Right lobe of liver (tissue), 6 donors: ENCODE measurements around the gene VAMP8. TPM values are rescaled to one million over a fixed set of nuclear protein-coding genes. Genes with fewer than 3 reads are reported as not detected.

Source experiments
- ATAC-seq, 4 donors: fragments of 200-7000 bp; cut with Tn5 transposase; one replicate each; pipeline ENCODE4 v1.9.1; 2020; ENCODE audit warnings: mild to moderate bottlenecking in 4 of 4, moderate library complexity in 4 of 4
- DNase-seq, 3 donors: peaks; one replicate each; pipeline ENCODE4 v3.0.0-alpha.2; 2020
- H3K27ac ChIP-seq, 3 donors: fragments of 200-600 bp; one replicate each; pipeline ENCODE4 v1.8.0; 2022
- H3K27me3 ChIP-seq, 2 donors: fragments of 200-600 bp; one replicate each; pipeline ENCODE4 v1.8.0; 2022
- H3K36me3 ChIP-seq, 4 donors: fragments of 200-600 bp; sonication (generic) in 1 of 4; one replicate each; pipeline versions ENCODE4 v1.5.1 to v1.8.0; 2017 to 2022; ENCODE audit warnings: control low read depth in 1 of 4
- H3K4me1 ChIP-seq, 4 donors: fragments of 200-600 bp; sonication (generic) in 1 of 4; one replicate each; pipeline versions ENCODE4 v1.5.1 to v1.8.0; 2017 to 2022; ENCODE audit warnings: control low read depth in 1 of 4
- H3K4me3 ChIP-seq, 3 donors: fragments of 200-600 bp; one replicate each; pipeline ENCODE4 v1.8.0; 2022
- H3K9me3 ChIP-seq, 4 donors: fragments of 200-600 bp; sonication (generic) in 1 of 4; one replicate each; pipeline versions ENCODE4 v1.5.1 to v1.8.0; 2017 to 2022; ENCODE audit warnings: control low read depth in 1 of 4
- POLR2A ChIP-seq: fragments of 450-650 bp; IDR thresholded peaks from one replicate; pipeline ENCODE4 v1.6.1; 2017; ENCODE audit warnings: antibody characterized with exemption, mild to moderate bottlenecking
- WGBS: methylation state at CpG from one replicate; pipeline ENCODE4 v1.1.6; 2018; ENCODE audit warnings: low coverage, low lambda C conversion rate; ENCODE audit not compliant: insufficient coverage; ENCODE audit errors: missing lambda C conversion rate; 5-methylcytosine and 5-hydroxymethylcytosine counted together
- intact Hi-C, 2 donors: fragments of 100-400 bp; cut with DNase I; formaldehyde crosslinking; loops; one replicate each; pipeline versions ENCODE4 v1.11.2 to v1.14.1; 2022
- total RNA-seq, 6 experiments: library from RNA; depleted of rRNA in 2 of 6; stranded (reverse); fragments of >200 nt in 2 of 6; fragmentation: NEBNext Ultra II Directional in 3 of 6; extraction: Animal tissue kit (Norgen Biotek cat#: 25700) in 3 of 6; gene quantifications; one replicate each; pipeline versions ENCODE4 v1.1.0 to v1.2.4, GENCODE V29; 2016 to 2023
- TF ChIP-seq, protein P1 (sequence below), 4 donors: fragments of 200-600 bp in 3 of 4; fragments of 450-650 bp in 1 of 4; IDR thresholded peaks; one replicate each; pipeline versions ENCODE4 v1.5.1 to v1.8.0; 2016 to 2022; ENCODE audit warnings: antibody characterized with exemption in 4 of 4, mild to moderate bottlenecking in 2 of 4
- donor health status: DM: no; HTN: yes; CAD: no.
- donor health status: DM: no; HTN: no; CAD: no.
- donor health status: DM: no; HTN: no; CAD: no.
- donor health status: DM: no; HTN: yes; CAD: no.
- donor health status: DM: no; HTN: yes; CAD: no.

VAMP8 gene
- total RNA-seq, 6 experiments from 2014 or later: 59.5 to 107 (median 74.5) TPM

DNA sequence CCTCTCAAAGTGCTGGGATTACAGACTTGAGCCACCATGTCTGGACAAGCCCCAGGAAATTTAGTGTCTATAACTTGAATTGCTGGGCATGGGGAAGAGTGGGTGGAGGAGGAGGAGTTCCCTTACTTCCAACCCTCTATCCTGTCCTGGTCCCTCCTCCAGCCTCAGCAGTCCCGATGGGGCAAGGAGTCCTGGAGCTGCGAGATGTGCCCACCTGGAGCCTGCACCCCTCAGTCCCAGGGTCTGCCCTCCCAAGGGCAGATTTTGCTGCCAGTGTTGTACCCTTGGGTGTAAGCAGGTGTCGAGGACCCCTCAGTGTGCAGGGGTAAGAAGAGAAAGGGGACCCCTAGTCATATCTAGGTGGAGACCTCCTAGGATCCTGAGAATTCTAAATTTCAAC is 2.8 kb downstream of the VAMP8 start:
- Histone ChIP-seq H3K9me3 (no peaks in the 10 kb centered on the region), H3K4me1 (peaks cover under 1 to 28% (median 5%) of the 10 kb centered on the region in 4 donors), H3K4me3 (peak overlapping the region in 1 of 3 donors; percentile 2), H3K27me3 (no peaks in the 10 kb centered on the region), H3K36me3 (no peaks in the 10 kb centered on the region), H3K27ac (peak overlapping the region in 2 of 3 donors; percentile 22 to 79)
- 71% methylated on average over 2 of the region's 3 CpGs for WGBS
- TF ChIP-seq POLR2A: no peak
- TF ChIP-seq, protein P1, sequence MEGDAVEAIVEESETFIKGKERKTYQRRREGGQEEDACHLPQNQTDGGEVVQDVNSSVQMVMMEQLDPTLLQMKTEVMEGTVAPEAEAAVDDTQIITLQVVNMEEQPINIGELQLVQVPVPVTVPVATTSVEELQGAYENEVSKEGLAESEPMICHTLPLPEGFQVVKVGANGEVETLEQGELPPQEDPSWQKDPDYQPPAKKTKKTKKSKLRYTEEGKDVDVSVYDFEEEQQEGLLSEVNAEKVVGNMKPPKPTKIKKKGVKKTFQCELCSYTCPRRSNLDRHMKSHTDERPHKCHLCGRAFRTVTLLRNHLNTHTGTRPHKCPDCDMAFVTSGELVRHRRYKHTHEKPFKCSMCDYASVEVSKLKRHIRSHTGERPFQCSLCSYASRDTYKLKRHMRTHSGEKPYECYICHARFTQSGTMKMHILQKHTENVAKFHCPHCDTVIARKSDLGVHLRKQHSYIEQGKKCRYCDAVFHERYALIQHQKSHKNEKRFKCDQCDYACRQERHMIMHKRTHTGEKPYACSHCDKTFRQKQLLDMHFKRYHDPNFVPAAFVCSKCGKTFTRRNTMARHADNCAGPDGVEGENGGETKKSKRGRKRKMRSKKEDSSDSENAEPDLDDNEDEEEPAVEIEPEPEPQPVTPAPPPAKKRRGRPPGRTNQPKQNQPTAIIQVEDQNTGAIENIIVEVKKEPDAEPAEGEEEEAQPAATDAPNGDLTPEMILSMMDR (IDR thresholded peaks at IDR 0.05): no peak
- DNase-seq (no peak), ATAC-seq (no peak)
- intact Hi-C loops: no loop called here

DNA sequence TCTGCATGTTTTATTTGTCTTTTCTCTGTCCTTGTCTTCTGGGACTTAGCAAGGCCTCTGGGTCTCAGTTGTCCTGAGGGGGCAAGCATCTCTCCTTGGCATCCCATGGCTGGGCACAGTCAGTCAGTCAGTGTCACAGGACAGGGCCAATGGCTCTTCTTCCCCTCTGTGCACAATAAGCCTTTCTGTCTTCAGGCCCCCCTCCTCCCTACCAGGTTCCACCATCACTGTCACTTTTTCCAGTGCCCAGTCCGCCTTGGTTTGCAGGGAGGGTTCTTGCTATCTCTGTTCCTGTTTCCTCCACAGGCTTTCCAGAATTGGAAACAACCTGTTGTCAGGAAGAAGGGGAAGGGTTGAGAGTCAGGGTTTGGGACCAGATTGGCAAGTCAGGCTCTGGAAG is 5.1 kb downstream of the VAMP8 start:
- H3K4me1 ChIP-seq: peaks cover 2 to 34% (median 11%) of the 10 kb centered on the region in 4 donors
- no peak overlapping the region for H3K4me3 ChIP-seq
- TF ChIP-seq, protein P1 (IDR thresholded peaks at IDR 0.05): no peak
- DNase-seq (no peak), ATAC-seq (no peak)
- intact Hi-C loops: no loop called here
- no peaks in the 10 kb centered on the region for H3K27me3 ChIP-seq
- H3K36me3 ChIP-seq: no peaks in the 10 kb centered on the region
- WGBS: 80% methylated on average over 1 of the region's 1 CpG
- no peak overlapping the region for H3K27ac ChIP-seq
- no peaks in the 10 kb centered on the region for H3K9me3 ChIP-seq

DNA sequence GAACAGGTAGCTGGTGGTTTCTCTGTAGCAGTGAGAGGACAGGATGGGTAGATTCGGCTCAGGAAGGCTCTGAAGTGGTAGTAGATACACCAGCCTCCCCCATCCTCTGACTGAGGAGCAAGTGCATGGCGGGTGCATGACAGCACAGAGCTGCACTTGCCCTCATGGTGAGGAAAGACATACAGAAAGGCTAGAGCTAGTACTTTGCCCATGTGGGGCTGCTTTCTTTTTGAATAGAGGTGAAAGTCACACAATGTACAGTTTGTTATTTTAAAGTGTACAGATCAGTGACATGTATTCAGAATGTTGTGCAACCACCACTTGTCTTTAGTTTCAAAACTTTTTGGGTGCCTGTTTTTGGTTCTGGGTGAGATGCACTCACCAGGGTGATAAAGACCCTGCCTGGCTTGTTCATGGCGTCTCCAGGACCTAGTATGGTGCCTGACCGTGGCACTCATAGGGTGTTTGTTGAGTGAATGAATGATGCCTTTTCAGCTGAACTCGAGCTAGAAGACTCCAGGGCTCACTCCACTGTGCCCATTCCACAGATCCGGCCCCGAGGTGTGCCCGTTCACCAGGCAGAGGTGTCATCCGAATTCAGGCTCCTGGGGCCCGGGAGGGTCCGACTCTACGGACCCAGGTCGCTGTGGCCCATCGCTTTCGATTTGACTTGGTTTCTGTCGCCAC is 6.4 kb downstream of the VAMP8 start:
- peak; percentile 1 to 17 (median 10) for ATAC-seq
- peaks cover 2 to 34% (median 12%) of the 10 kb centered on the region in 4 donors for H3K4me1 ChIP-seq

DNA sequence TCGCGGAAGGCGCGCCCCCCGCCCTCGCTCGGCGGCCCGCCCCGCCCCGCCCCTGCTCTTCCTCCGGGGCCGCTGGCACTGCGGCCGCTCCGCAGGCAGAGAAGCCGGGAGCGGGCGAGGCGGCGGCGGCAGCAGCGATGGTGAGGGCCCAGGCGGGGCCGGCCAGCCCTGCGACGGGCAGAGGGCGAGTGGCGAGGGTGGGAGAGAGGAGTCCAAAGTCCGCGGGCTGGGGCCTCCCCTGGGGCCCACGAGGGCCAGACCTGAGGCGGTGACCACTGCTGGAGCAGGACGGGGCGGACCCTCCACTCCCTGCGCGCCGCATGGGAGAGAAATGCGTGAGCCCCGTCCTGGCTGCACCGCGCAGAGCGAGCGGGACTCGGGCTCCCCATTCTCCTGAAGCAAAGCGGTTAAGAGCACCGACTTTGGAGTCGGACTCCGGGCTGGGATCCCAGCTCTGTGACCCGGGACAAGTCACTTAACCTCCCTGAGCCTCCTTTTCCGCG is 7.0 kb downstream of the VAMP8 start, which contains the start of gene VAMP5:
Gene VAMP5, plus strand, starts transcription at position 78 of the 503 bp plus-strand sequence. Its CDS starts 60 bp downstream, at position 138.
- no peaks in the 10 kb centered on the region for H3K36me3 ChIP-seq
- H3K27ac ChIP-seq: peak within 1 kb of the TSS; percentile 87 to 93 (median 87)
- intact Hi-C loops: no loop called here
- peak; percentile 39 for TF ChIP-seq POLR2A
- TF ChIP-seq, protein P1 (IDR thresholded peaks at IDR 0.05): no peak
- ATAC-seq (peak; percentile 49 to 78 (median 68)), DNase-seq (peak; percentile 67 to 74 (median 68))
- WGBS: 5% methylated on average over 8 of the region's 52 CpGs
- H3K9me3 ChIP-seq: no peaks in the 10 kb centered on the region
- H3K4me3 ChIP-seq: peak within 1 kb of the TSS; percentile 62 to 70 (median 64)
- no peaks in the 10 kb centered on the region for H3K27me3 ChIP-seq
- H3K4me1 ChIP-seq: peaks cover 2 to 40% (median 16%) of the 10 kb centered on the region in 4 donors

More for the DNA sequence above, 6.4 kb downstream of the VAMP8 start:
- H3K4me3 ChIP-seq: peak overlapping the region; percentile 62 to 70 (median 64)
- no peaks in the 10 kb centered on the region for H3K27me3 ChIP-seq
- WGBS: 3% methylated on average over 10 of the region's 16 CpGs
- DNase-seq: no peak
- H3K36me3 ChIP-seq: no peaks in the 10 kb centered on the region
- intact Hi-C loops: no loop called here
- TF ChIP-seq POLR2A: no peak
- TF ChIP-seq, protein P1 (IDR thresholded peaks at IDR 0.05): no peak
- H3K27ac ChIP-seq: peak overlapping the region; percentile 87 to 93 (median 87)
- H3K9me3 ChIP-seq: no peaks in the 10 kb centered on the region
